GM12875 (cell line): ENCODE measurements around the gene ZFP91.

Experiments used
- H3K4me3 ChIP-seq: one replicate; pipeline ENCODE4 v1.5.1; 2011; ENCODE audit warnings: low read depth, low read length, control low read depth
- TF ChIP-seq, protein P1 (sequence below): IDR thresholded peaks from 2 replicates; pipeline ENCODE4 v1.5.1; 2011; ENCODE audit warnings: low read depth, mild to moderate bottlenecking, control low read depth, inconsistent platforms, low read length, moderate library complexity, borderline replicate concordance; ENCODE audit not compliant: insufficient read depth

The ZFP91 gene

DNA sequence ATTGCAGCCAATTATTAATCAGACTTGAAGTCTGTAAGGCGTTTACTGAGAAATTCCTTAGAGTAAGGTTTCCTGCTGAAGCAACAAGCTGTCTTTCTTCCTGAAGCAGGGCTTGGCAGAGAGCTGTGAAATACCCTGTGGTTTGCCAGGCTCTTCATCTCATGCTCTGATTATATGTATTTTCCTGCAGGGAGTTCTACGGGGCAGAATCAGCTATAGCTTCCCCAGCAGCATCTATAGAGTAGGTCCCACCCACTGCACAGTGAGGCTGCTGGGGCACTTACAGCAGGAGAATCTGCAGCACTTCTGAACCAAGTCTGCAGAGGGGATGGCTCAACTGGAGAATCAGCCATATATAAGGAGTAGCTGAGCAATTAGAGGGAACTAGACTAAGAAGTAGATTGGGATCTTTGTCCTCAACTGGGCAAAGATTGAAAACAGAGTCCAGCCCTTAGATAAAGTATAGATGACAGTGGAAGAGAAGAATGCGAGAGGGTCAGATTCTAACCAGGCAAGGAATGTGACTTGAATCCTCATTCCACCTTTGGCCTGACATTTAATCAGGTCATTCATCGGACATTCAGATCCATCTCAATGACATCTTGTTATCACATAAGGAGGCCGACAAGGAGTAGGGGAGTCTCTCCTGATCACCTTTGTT, 81.2 kb downstream of the ZFP91 start:
- no peak overlapping the region for H3K4me3 ChIP-seq
- TF ChIP-seq, protein P1, sequence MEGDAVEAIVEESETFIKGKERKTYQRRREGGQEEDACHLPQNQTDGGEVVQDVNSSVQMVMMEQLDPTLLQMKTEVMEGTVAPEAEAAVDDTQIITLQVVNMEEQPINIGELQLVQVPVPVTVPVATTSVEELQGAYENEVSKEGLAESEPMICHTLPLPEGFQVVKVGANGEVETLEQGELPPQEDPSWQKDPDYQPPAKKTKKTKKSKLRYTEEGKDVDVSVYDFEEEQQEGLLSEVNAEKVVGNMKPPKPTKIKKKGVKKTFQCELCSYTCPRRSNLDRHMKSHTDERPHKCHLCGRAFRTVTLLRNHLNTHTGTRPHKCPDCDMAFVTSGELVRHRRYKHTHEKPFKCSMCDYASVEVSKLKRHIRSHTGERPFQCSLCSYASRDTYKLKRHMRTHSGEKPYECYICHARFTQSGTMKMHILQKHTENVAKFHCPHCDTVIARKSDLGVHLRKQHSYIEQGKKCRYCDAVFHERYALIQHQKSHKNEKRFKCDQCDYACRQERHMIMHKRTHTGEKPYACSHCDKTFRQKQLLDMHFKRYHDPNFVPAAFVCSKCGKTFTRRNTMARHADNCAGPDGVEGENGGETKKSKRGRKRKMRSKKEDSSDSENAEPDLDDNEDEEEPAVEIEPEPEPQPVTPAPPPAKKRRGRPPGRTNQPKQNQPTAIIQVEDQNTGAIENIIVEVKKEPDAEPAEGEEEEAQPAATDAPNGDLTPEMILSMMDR: no peak
